Panc1 (cell line): ENCODE results near the gene MYLK3. TPM values are rescaled to one million over a fixed set of nuclear protein-coding genes. Genes with fewer than 3 reads are reported as not detected.

Source experiments
- ATAC-seq: fragments of 200-7000 bp; cut with Tn5 transposase; 2 replicates; pipeline ENCODE4 v1.9.1; 2020; ENCODE audit warnings: mild to moderate bottlenecking, moderate library complexity
- BruUV-seq: library from RNA; stranded (reverse); fragments of 400-500 nt; replicated peaks from 2 replicates; lab custom pipeline; 2021; lab: Mats Ljungman, UMichigan
- CTCF ChIA-PET: fragments of 300-600 bp; sonication (Branson Sonifier 250); formaldehyde crosslinking; loops from one replicate; lab custom pipeline; 2022; ENCODE audit warnings: antibody characterized with exemption; lab: Charles Lee
- POLR2A ChIA-PET: fragments of 300-600 bp; sonication (Branson Sonifier 250); formaldehyde crosslinking; loops from one replicate; lab custom pipeline; 2022; ENCODE audit warnings: antibody characterized with exemption; lab: Charles Lee
- DNase-seq: peaks from one replicate; pipeline ENCODE4 v3.0.0-alpha.2; 2010; ENCODE audit warnings: low read depth, low spot score
- H3K27ac ChIP-seq: 2 replicates; pipeline ENCODE4 v1.5.1; 2011; ENCODE audit warnings: mild to moderate bottlenecking, low read length, inconsistent platforms
- H3K27me3 ChIP-seq: fragments of 200-500 bp; sonication (Bioruptor generic); 2 replicates; pipeline ENCODE4 v1.6.0; 2014; ENCODE audit warnings: low read length, inconsistent platforms; ENCODE audit not compliant: control insufficient read depth, insufficient read depth
- H3K36me3 ChIP-seq: fragments of 200-500 bp; sonication (Bioruptor generic); 2 replicates; pipeline ENCODE4 v1.5.1; 2014; ENCODE audit warnings: inconsistent platforms, mild to moderate bottlenecking, low read length, moderate library complexity; ENCODE audit not compliant: control insufficient read depth, insufficient read depth
- H3K4me1 ChIP-seq: 2 replicates; pipeline ENCODE4 v1.5.1; 2011; ENCODE audit warnings: inconsistent platforms, mild to moderate bottlenecking, low read length, moderate library complexity; ENCODE audit not compliant: control insufficient read depth, insufficient read depth
- H3K4me3 ChIP-seq, 2 experiments: 2 replicates each; pipeline ENCODE4 v1.5.1; 2011 to 2012; ENCODE audit warnings: low read depth in 2 of 2, low read length in 2 of 2, mild to moderate bottlenecking in 2 of 2, inconsistent platforms in 1 of 2, moderate library complexity in 1 of 2
- H3K9me3 ChIP-seq: fragments of 200-500 bp; sonication (Bioruptor generic); 2 replicates; pipeline ENCODE4 v1.5.1; 2014; ENCODE audit warnings: low read depth, mild to moderate bottlenecking, inconsistent platforms, low read length, moderate library complexity; ENCODE audit not compliant: control insufficient read depth, insufficient read depth
- CTCF ChIP-seq: fragments of 450-650 bp; IDR thresholded peaks from 2 replicates; pipeline ENCODE4 v1.5.1; 2017; ENCODE audit warnings: mild to moderate bottlenecking
- POLR2AphosphoS5 ChIP-seq: IDR thresholded peaks from 2 replicates; pipeline ENCODE4 v1.6.1; 2012; ENCODE audit warnings: mild to moderate bottlenecking, low read depth, low read length, moderate library complexity
- SIN3A ChIP-seq: IDR thresholded peaks from 2 replicates; pipeline ENCODE4 v1.6.1; 2012; ENCODE audit warnings: low read depth, mild to moderate bottlenecking, low read length, moderate library complexity, borderline replicate concordance; ENCODE audit not compliant: insufficient read depth
- TCF7L2 ChIP-seq: IDR thresholded peaks from 2 replicates; pipeline ENCODE4 v1.6.1; 2011; ENCODE audit warnings: mild to moderate bottlenecking, low read depth, low read length, inconsistent platforms
- in situ Hi-C: cut with HindIII; loops from 2 replicates; pipeline ENCODE4 v1.10.0; 2016; ENCODE audit warnings: low sequenced_read_pairs, low pct_unique_long_range_greater_than_20kb
- intact Hi-C: fragments of 100-400 bp; cut with micrococcal nuclease; formaldehyde crosslinking; loops from one replicate; pipeline ENCODE4 v1.10.0; 2022; ENCODE audit not compliant: unreplicated experiment
- total RNA-seq: library from RNA; stranded (reverse); gene quantifications from one replicate; pipeline ENCODE4 v1.2.1, GENCODE V29; 2021; ENCODE audit not compliant: unreplicated experiment
- TF ChIP-seq, protein P1 (sequence below), 2 experiments: IDR thresholded peaks; 2 replicates each; pipeline ENCODE4 v1.6.1; 2011 to 2012; ENCODE audit warnings: low read depth in 2 of 2, control low read depth in 1 of 2, low read length in 1 of 2, mild to moderate bottlenecking in 1 of 2, moderate library complexity in 1 of 2; ENCODE audit not compliant: insufficient read depth in 1 of 2

Gene MYLK3
- total RNA-seq, 1 experiment from 2014 or later, result 0.31 TPM

DNA sequence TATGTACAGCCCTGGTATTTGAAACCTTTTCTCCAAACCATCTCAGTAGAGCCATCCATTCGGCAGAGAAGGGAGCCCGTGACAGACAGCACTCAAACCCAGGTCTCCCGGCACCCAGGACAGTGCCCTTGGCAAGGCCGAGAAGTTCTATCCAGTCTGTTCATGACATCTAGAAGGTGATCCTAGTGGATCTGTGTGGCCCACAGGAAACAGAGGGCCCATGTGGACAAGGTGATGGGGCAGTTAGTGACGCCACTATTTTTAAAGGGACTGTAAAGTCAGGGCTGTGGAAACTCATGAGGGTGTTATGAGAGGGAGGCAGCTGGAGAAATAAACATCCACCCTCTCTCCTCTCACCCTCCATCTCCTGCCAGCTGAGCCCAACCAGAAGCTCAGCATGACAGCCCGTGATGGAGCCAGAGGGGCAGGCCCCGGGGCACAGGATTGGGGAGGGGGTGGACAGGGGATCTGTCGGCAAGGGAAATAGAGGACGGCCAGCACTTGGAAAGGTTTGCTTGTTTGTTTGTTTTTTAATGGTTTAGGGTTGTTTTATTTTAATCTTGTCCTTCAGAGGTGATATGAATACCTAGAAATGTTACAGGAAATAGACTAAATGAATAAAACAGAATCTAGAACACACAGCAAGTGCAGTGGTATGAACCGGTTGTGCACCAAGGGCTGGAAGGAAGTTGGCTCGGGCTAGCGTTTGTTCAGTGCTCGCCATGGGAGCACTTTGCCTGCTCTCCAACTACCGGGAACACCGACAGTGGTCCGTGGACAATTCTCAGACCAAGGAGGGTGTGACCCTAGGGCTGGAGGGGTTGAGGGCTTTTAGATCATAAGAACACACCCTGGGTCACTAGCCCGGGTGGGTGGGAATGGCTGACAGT is 17.1 kb downstream of the MYLK3 start:
- DNase-seq (no peak), ATAC-seq (no peak)
- TF ChIP-seq POLR2AphosphoS5, result no peak
- TF ChIP-seq CTCF, result no peak
- TF ChIP-seq, protein P1, sequence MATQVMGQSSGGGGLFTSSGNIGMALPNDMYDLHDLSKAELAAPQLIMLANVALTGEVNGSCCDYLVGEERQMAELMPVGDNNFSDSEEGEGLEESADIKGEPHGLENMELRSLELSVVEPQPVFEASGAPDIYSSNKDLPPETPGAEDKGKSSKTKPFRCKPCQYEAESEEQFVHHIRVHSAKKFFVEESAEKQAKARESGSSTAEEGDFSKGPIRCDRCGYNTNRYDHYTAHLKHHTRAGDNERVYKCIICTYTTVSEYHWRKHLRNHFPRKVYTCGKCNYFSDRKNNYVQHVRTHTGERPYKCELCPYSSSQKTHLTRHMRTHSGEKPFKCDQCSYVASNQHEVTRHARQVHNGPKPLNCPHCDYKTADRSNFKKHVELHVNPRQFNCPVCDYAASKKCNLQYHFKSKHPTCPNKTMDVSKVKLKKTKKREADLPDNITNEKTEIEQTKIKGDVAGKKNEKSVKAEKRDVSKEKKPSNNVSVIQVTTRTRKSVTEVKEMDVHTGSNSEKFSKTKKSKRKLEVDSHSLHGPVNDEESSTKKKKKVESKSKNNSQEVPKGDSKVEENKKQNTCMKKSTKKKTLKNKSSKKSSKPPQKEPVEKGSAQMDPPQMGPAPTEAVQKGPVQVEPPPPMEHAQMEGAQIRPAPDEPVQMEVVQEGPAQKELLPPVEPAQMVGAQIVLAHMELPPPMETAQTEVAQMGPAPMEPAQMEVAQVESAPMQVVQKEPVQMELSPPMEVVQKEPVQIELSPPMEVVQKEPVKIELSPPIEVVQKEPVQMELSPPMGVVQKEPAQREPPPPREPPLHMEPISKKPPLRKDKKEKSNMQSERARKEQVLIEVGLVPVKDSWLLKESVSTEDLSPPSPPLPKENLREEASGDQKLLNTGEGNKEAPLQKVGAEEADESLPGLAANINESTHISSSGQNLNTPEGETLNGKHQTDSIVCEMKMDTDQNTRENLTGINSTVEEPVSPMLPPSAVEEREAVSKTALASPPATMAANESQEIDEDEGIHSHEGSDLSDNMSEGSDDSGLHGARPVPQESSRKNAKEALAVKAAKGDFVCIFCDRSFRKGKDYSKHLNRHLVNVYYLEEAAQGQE (IDR thresholded peaks at IDR 0.05; ENCODE audit: insufficient read depth in 1 of 2, low read depth in 2 of 2, low read length in 1 of 2), result no peak
- no peak for TF ChIP-seq SIN3A
- TF ChIP-seq TCF7L2, result no peak
- in situ Hi-C loops, result no loop called here
- H3K4me1 ChIP-seq, result no peaks in the 10 kb centered on the region
- no peaks in the 10 kb centered on the region for H3K36me3 ChIP-seq
- H3K9me3 ChIP-seq, result no peaks in the 10 kb centered on the region
- CTCF ChIA-PET, result no interaction called here
- POLR2A ChIA-PET, result no interaction called here
- BruUV-seq, result no TSS peak
- no peaks in the 10 kb centered on the region for H3K27me3 ChIP-seq
- intact Hi-C loops, result no loop called here
- no peak overlapping the region for H3K4me3 ChIP-seq
- H3K27ac ChIP-seq, result no peak overlapping the region

GRCh38 chr16:46730126-46730525 is 18.0 kb downstream of the MYLK3 start:
- Histone ChIP-seq H3K27ac (no peak overlapping the region), H3K4me1 (no peaks in the 10 kb centered on the region), H3K36me3 (no peaks in the 10 kb centered on the region), H3K27me3 (no peaks in the 10 kb centered on the region), H3K4me3 (no peak overlapping the region), H3K9me3 (no peaks in the 10 kb centered on the region)
- ChIA-PET POLR2A (no interaction called here), CTCF (no interaction called here)
- no TSS peak for BruUV-seq
- in situ Hi-C loops (no loop called here), intact Hi-C loops (no loop called here)
- no peak for DNase-seq
- ATAC-seq, result no peak
- TF ChIP-seq SIN3A (no peak), POLR2AphosphoS5 (no peak), TCF7L2 (no peak), CTCF (no peak)
- TF ChIP-seq, protein P1 (IDR thresholded peaks at IDR 0.05; ENCODE audit: insufficient read depth in 1 of 2, low read depth in 2 of 2, low read length in 1 of 2), result no peak
